ENCODE data around the gene NSDHL.
A peak's percentile ranks its signal among the peaks of the same experiment; 100 is the strongest.

Gene NSDHL

GRCh38 chrX:152912641-152913040 lies 81.8 kb downstream of the NSDHL start:
- H3K27ac ChIP-seq = no peak overlapping the region
- no peak overlapping the region for H3K4me3 ChIP-seq
- no peaks in the 10 kb centered on the region for H3K27me3 ChIP-seq
- TF ChIP-seq CTCF (IDR thresholded peaks at IDR 0.05) = no peak
- no peaks in the 10 kb centered on the region for H3K9me3 ChIP-seq
- no peak for DNase-seq
- H3K4me1 ChIP-seq = no peaks in the 10 kb centered on the region
- intact Hi-C loops (cut with DNase I; ENCODE audit: low total_unique reads) = no loop called here
- no peaks in the 10 kb centered on the region for H3K36me3 ChIP-seq

GRCh38 chrX:152913346-152913745 lies 82.5 kb downstream of the NSDHL start:
- no peak for TF ChIP-seq CTCF (IDR thresholded peaks at IDR 0.05)
- H3K4me1 ChIP-seq = no peaks in the 10 kb centered on the region
- intact Hi-C loops (cut with DNase I; ENCODE audit: low total_unique reads) = no loop called here

GRCh38 chrX:152913910-152914309 lies 83.0 kb downstream of the NSDHL start:
- no peaks in the 10 kb centered on the region for H3K4me1 ChIP-seq
- H3K4me3 ChIP-seq = no peak overlapping the region
- no peaks in the 10 kb centered on the region for H3K36me3 ChIP-seq
- no peaks in the 10 kb centered on the region for H3K9me3 ChIP-seq
- H3K27ac ChIP-seq = no peak overlapping the region
- no peak for DNase-seq
- TF ChIP-seq CTCF (IDR thresholded peaks at IDR 0.05) = no peak
- no peaks in the 10 kb centered on the region for H3K27me3 ChIP-seq
- intact Hi-C loops (cut with DNase I; ENCODE audit: low total_unique reads) = no loop called here

More at GRCh38 chrX:152913346-152913745, 82.5 kb downstream of the NSDHL start:
- Histone ChIP-seq H3K27me3 (no peaks in the 10 kb centered on the region), H3K36me3 (no peaks in the 10 kb centered on the region), H3K27ac (no peak overlapping the region), H3K4me3 (no peak overlapping the region), H3K9me3 (no peaks in the 10 kb centered on the region)
- no peak for DNase-seq

- no peak for DNase-seq
- no peaks in the 10 kb centered on the region for H3K27me3 ChIP-seq
- intact Hi-C loops (cut with DNase I; ENCODE audit: low total_unique reads) = no loop called here
- no peak overlapping the region for H3K27ac ChIP-seq
- no peaks in the 10 kb centered on the region for H3K36me3 ChIP-seq
- no peaks in the 10 kb centered on the region for H3K9me3 ChIP-seq
- no peaks in the 10 kb centered on the region for H3K4me1 ChIP-seq
- no peak overlapping the region for H3K4me3 ChIP-seq
- TF ChIP-seq CTCF (IDR thresholded peaks at IDR 0.05) = peak; percentile 31 to 34
These were observed 84.8 kb downstream of the NSDHL start for GRCh38 chrX:152915541-152916241.

GRCh38 chrX:152917656-152918579 lies 87.1 kb downstream of the NSDHL start:
- intact Hi-C loops (cut with DNase I; ENCODE audit: low total_unique reads) = no loop called here
- no peaks in the 10 kb centered on the region for H3K27me3 ChIP-seq
- H3K4me3 ChIP-seq = no peak overlapping the region
- DNase-seq = no peak
- H3K36me3 ChIP-seq = no peaks in the 10 kb centered on the region
- no peaks in the 10 kb centered on the region for H3K9me3 ChIP-seq
- no peak overlapping the region for H3K27ac ChIP-seq
- no peaks in the 10 kb centered on the region for H3K4me1 ChIP-seq
- no peak for TF ChIP-seq CTCF (IDR thresholded peaks at IDR 0.05)
